GM23248 (cell line): Measurements from ENCODE around the gene GREB1. TPM values are rescaled to one million over a fixed set of nuclear protein-coding genes. Genes with fewer than 3 reads are reported as not detected.

Experiments
- DNase-seq: peaks from one replicate; pipeline ENCODE4 v3.0.0-alpha.2; 2015
- H2AFZ ChIP-seq: fragments of 200-600 bp; sonication (generic); 2 replicates; pipeline ENCODE4 v1.6.1; 2016; ENCODE audit warnings: antibody characterized with exemption
- H3F3A ChIP-seq: fragments of 200-600 bp; sonication (generic); 2 replicates; pipeline ENCODE4 v1.6.1; 2016; ENCODE audit warnings: mild to moderate bottlenecking, antibody characterized with exemption, mixed run types; ENCODE audit not compliant: insufficient read depth
- H3K27ac ChIP-seq: fragments of 200-600 bp; sonication (generic); 2 replicates; pipeline ENCODE4 v1.5.1; 2016; ENCODE audit warnings: mild to moderate bottlenecking
- H3K27me3 ChIP-seq: fragments of 200-600 bp; sonication (generic); replicated peaks from 2 replicates; pipeline ENCODE4 v1.6.1; 2016; ENCODE audit warnings: mild to moderate bottlenecking; ENCODE audit not compliant: insufficient read depth
- H3K36me3 ChIP-seq: fragments of 200-600 bp; sonication (generic); 2 replicates; pipeline ENCODE4 v1.6.1; 2016; ENCODE audit warnings: low read depth, mild to moderate bottlenecking
- H3K4me1 ChIP-seq: fragments of 200-600 bp; sonication (generic); 2 replicates; pipeline ENCODE4 v1.6.1; 2016; ENCODE audit warnings: mild to moderate bottlenecking; ENCODE audit not compliant: insufficient read depth
- H3K4me2 ChIP-seq: fragments of 200-600 bp; sonication (generic); one replicate; pipeline ENCODE4 v1.6.1; 2016; ENCODE audit warnings: mild to moderate bottlenecking; ENCODE audit not compliant: unreplicated experiment
- H3K4me3 ChIP-seq: fragments of 200-600 bp; sonication (generic); 2 replicates; pipeline ENCODE4 v1.5.1; 2016; ENCODE audit warnings: mild to moderate bottlenecking
- H3K79me2 ChIP-seq: fragments of 200-600 bp; sonication (generic); 2 replicates; pipeline ENCODE4 v1.6.1; 2016; ENCODE audit warnings: mild to moderate bottlenecking; ENCODE audit not compliant: insufficient read depth
- H3K9ac ChIP-seq: fragments of 200-600 bp; sonication (generic); 2 replicates; pipeline ENCODE4 v1.6.1; 2016; ENCODE audit warnings: mild to moderate bottlenecking
- H3K9me2 ChIP-seq: fragments of 200-600 bp; sonication (generic); 2 replicates; pipeline ENCODE4 v1.6.1; 2016; ENCODE audit warnings: mixed run types, mild to moderate bottlenecking, moderate library complexity; ENCODE audit not compliant: insufficient read depth
- H3K9me3 ChIP-seq: fragments of 200-600 bp; sonication (generic); one replicate; pipeline ENCODE4 v1.6.1; 2017; ENCODE audit warnings: low read depth
- H4K20me1 ChIP-seq: fragments of 200-600 bp; sonication (generic); 2 replicates; pipeline ENCODE4 v1.6.0; 2016; ENCODE audit not compliant: insufficient read depth
- EZH2 ChIP-seq: fragments of 200-600 bp; sonication (generic); IDR thresholded peaks from 2 replicates; pipeline ENCODE4 v1.6.1; 2018; ENCODE audit warnings: antibody characterized with exemption, mild to moderate bottlenecking; ENCODE audit not compliant: insufficient read depth, poor library complexity, severe bottlenecking
- EZH2phosphoT487 ChIP-seq: fragments of 200-600 bp; sonication (generic); IDR thresholded peaks from 2 replicates; pipeline ENCODE4 v1.6.1; 2018; ENCODE audit warnings: antibody characterized with exemption, moderate library complexity, mild to moderate bottlenecking, low read depth; ENCODE audit not compliant: insufficient read depth
- WGBS, 2 experiments: methylation state at CpG; one replicate each; pipeline ENCODE4 v1.1.6; 2015 to 2017; ENCODE audit warnings: low lambda C conversion rate in 2 of 2, low coverage in 1 of 2; ENCODE audit errors: missing lambda C conversion rate in 2 of 2; 5-methylcytosine and 5-hydroxymethylcytosine counted together
- in situ Hi-C: fragments of 300-500 bp; cut with MboI; formaldehyde crosslinking; loops from 2 replicates; pipeline ENCODE4 v1.15.0; 2020
- polyA plus RNA-seq: library from polyadenylated mRNA; unstranded; fragments of >200 nt; fragmentation: Nextera tagmentation; extraction: Ambion mirVana; gene quantifications from 2 replicates; pipeline ENCODE4 v1.2.1, GENCODE V29; 2016
- total RNA-seq: library from RNA; depleted of rRNA; stranded (reverse); fragments of >200 nt; shearing (Covaris generic); gene quantifications from 2 replicates; pipeline ENCODE4 v1.2.3, GENCODE V29; 2014

GREB1 gene
- total and polyA plus RNA-seq, 2 experiments from 2014 or later = not detected

DNA sequence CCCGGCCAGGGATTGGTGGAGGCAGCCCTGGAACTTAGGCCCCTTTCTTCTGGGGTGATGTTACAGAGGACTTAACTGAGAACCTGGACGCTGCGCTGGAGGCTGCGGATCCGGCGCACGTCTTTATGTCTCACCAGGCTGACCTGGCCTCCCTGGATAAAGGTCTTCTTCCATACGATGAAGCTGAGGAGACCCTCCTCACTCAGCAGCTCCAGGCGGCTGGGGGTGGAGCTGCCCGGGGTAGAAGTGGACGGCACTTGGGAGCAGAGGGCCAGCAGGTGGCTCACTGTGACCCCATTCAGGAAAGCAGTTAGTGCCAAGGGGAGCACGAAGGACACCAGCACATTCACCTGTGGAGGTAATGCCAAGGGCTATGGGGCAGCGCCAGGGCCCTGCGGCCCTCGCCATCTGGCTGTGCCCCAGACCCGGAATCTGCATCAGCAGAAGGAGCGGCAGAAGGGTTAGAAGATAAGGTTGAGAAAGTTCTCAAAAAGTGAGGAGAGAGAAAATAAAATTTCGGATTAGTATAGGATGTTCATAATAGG, 128.1 kb downstream of the GREB1 start:
- no peak overlapping the region for H2AFZ ChIP-seq
- H3K4me2 ChIP-seq = no peak overlapping the region
- H3K4me3 ChIP-seq = no peak overlapping the region
- no peak overlapping the region for H3K27ac ChIP-seq
- H3K79me2 ChIP-seq = no peaks in the 10 kb centered on the region
- H4K20me1 ChIP-seq = no peaks in the 10 kb centered on the region
- TF ChIP-seq EZH2phosphoT487 (no peak), EZH2 (no peak)
- DNase-seq = no peak
- in situ Hi-C loops = no loop called here
- H3K36me3 ChIP-seq = no peaks in the 10 kb centered on the region
- H3K4me1 ChIP-seq = no peaks in the 10 kb centered on the region
- H3F3A ChIP-seq = no peaks in the 10 kb centered on the region
- no peaks in the 10 kb centered on the region for H3K9me2 ChIP-seq
- 64 to 68% methylated on average over 18 of the region's 18 CpGs for WGBS, 2 experiments
- no peaks in the 10 kb centered on the region for H3K9me3 ChIP-seq
- peaks cover 30% of the 10 kb centered on the region for H3K27me3 ChIP-seq
- H3K9ac ChIP-seq = no peak overlapping the region

- no peaks in the 10 kb centered on the region for H3K4me1 ChIP-seq
- H4K20me1 ChIP-seq = no peaks in the 10 kb centered on the region
- no peak overlapping the region for H3K27ac ChIP-seq
- H3K79me2 ChIP-seq = no peaks in the 10 kb centered on the region
- in situ Hi-C loops = no loop called here
- H3K4me3 ChIP-seq = no peak overlapping the region
- H3K9me3 ChIP-seq = no peaks in the 10 kb centered on the region
- H3K36me3 ChIP-seq = no peaks in the 10 kb centered on the region
- no peak for TF ChIP-seq EZH2phosphoT487
- no peak for TF ChIP-seq EZH2
- no peak overlapping the region for H2AFZ ChIP-seq
- DNase-seq = no peak
- no peak overlapping the region for H3K9ac ChIP-seq
- H3K27me3 ChIP-seq = peaks cover 30% of the 10 kb centered on the region
- no peaks in the 10 kb centered on the region for H3F3A ChIP-seq
- H3K9me2 ChIP-seq = no peaks in the 10 kb centered on the region
- H3K4me2 ChIP-seq = no peak overlapping the region
Observed at GRCh38 chr2:11662882-11663281, 129.0 kb downstream of the GREB1 start.

- Histone ChIP-seq H3K27ac (no peak overlapping the region), H4K20me1 (no peaks in the 10 kb centered on the region), H3K4me3 (no peak overlapping the region), H3K79me2 (no peaks in the 10 kb centered on the region), H3K9me3 (no peaks in the 10 kb centered on the region), H3K27me3 (peaks cover 34% of the 10 kb centered on the region), H3K4me1 (no peaks in the 10 kb centered on the region), H3K36me3 (no peaks in the 10 kb centered on the region), H3K4me2 (no peak overlapping the region), H3K9ac (no peak overlapping the region), H2AFZ (no peak overlapping the region), H3K9me2 (no peaks in the 10 kb centered on the region), H3F3A (no peaks in the 10 kb centered on the region)
- TF ChIP-seq EZH2phosphoT487 = no peak
- no peak for TF ChIP-seq EZH2
- no peak for DNase-seq
- in situ Hi-C loops = no loop called here
- WGBS, 2 experiments = 53 to 60% methylated on average over 2 of the region's 2 CpGs
Observed at GRCh38 chr2:11663427-11663826, 129.6 kb downstream of the GREB1 start.

DNA sequence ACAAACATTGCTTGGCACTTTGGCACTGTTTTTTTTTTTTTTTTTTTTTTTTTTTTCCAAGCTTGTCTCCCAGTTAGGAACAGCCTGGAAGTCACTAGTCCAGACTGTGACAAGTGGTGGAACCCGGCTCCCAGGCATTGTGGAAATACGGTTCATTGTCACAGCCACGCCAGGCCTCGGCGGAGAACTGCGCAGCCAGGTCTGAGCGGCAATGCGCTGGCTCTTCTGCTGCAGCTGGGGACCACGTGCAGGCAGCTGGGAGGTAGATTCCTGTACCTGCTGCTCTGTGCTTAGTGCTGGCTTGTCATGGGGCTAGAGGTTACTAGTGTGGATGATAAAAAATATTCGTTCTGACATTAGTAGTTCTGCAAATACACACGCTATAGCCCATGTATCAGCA, 131.2 kb downstream of the GREB1 start:
- Histone ChIP-seq H3K36me3 (no peaks in the 10 kb centered on the region), H3K9me3 (no peaks in the 10 kb centered on the region), H3K9ac (no peak overlapping the region), H3K27ac (no peak overlapping the region), H3F3A (no peaks in the 10 kb centered on the region), H3K27me3 (peaks cover 39% of the 10 kb centered on the region), H3K4me3 (no peak overlapping the region), H2AFZ (no peak overlapping the region), H3K4me2 (no peak overlapping the region), H4K20me1 (no peaks in the 10 kb centered on the region), H3K4me1 (no peaks in the 10 kb centered on the region), H3K9me2 (no peaks in the 10 kb centered on the region), H3K79me2 (no peaks in the 10 kb centered on the region)
- in situ Hi-C loops = no loop called here
- TF ChIP-seq EZH2phosphoT487 = no peak
- TF ChIP-seq EZH2 = no peak
- WGBS, 2 experiments = 25 to 30% methylated on average over 11 of the region's 11 CpGs
- no peak for DNase-seq
